GM23248 (cell line): ENCODE results near the gene ZSWIM4. TPM values are rescaled to one million over a fixed set of nuclear protein-coding genes. Genes with fewer than 3 reads are reported as not detected.

Experiments used
- DNase-seq: peaks from one replicate; pipeline ENCODE4 v3.0.0-alpha.2; 2015
- H2AFZ ChIP-seq: fragments of 200-600 bp; sonication (generic); 2 replicates; pipeline ENCODE4 v1.6.1; 2016; ENCODE audit warnings: antibody characterized with exemption
- H3F3A ChIP-seq: fragments of 200-600 bp; sonication (generic); 2 replicates; pipeline ENCODE4 v1.6.1; 2016; ENCODE audit warnings: mild to moderate bottlenecking, antibody characterized with exemption, mixed run types; ENCODE audit not compliant: insufficient read depth
- H3K27ac ChIP-seq: fragments of 200-600 bp; sonication (generic); 2 replicates; pipeline ENCODE4 v1.5.1; 2016; ENCODE audit warnings: mild to moderate bottlenecking
- H3K27me3 ChIP-seq: fragments of 200-600 bp; sonication (generic); replicated peaks from 2 replicates; pipeline ENCODE4 v1.6.1; 2016; ENCODE audit warnings: mild to moderate bottlenecking; ENCODE audit not compliant: insufficient read depth
- H3K36me3 ChIP-seq: fragments of 200-600 bp; sonication (generic); 2 replicates; pipeline ENCODE4 v1.6.1; 2016; ENCODE audit warnings: low read depth, mild to moderate bottlenecking
- H3K4me1 ChIP-seq: fragments of 200-600 bp; sonication (generic); 2 replicates; pipeline ENCODE4 v1.6.1; 2016; ENCODE audit warnings: mild to moderate bottlenecking; ENCODE audit not compliant: insufficient read depth
- H3K4me2 ChIP-seq: fragments of 200-600 bp; sonication (generic); one replicate; pipeline ENCODE4 v1.6.1; 2016; ENCODE audit warnings: mild to moderate bottlenecking; ENCODE audit not compliant: unreplicated experiment
- H3K4me3 ChIP-seq: fragments of 200-600 bp; sonication (generic); 2 replicates; pipeline ENCODE4 v1.5.1; 2016; ENCODE audit warnings: mild to moderate bottlenecking
- H3K79me2 ChIP-seq: fragments of 200-600 bp; sonication (generic); 2 replicates; pipeline ENCODE4 v1.6.1; 2016; ENCODE audit warnings: mild to moderate bottlenecking; ENCODE audit not compliant: insufficient read depth
- H3K9ac ChIP-seq: fragments of 200-600 bp; sonication (generic); 2 replicates; pipeline ENCODE4 v1.6.1; 2016; ENCODE audit warnings: mild to moderate bottlenecking
- H3K9me2 ChIP-seq: fragments of 200-600 bp; sonication (generic); 2 replicates; pipeline ENCODE4 v1.6.1; 2016; ENCODE audit warnings: mixed run types, mild to moderate bottlenecking, moderate library complexity; ENCODE audit not compliant: insufficient read depth
- H3K9me3 ChIP-seq: fragments of 200-600 bp; sonication (generic); one replicate; pipeline ENCODE4 v1.6.1; 2017; ENCODE audit warnings: low read depth
- H4K20me1 ChIP-seq: fragments of 200-600 bp; sonication (generic); 2 replicates; pipeline ENCODE4 v1.6.0; 2016; ENCODE audit not compliant: insufficient read depth
- EZH2 ChIP-seq: fragments of 200-600 bp; sonication (generic); IDR thresholded peaks from 2 replicates; pipeline ENCODE4 v1.6.1; 2018; ENCODE audit warnings: antibody characterized with exemption, mild to moderate bottlenecking; ENCODE audit not compliant: insufficient read depth, poor library complexity, severe bottlenecking
- EZH2phosphoT487 ChIP-seq: fragments of 200-600 bp; sonication (generic); IDR thresholded peaks from 2 replicates; pipeline ENCODE4 v1.6.1; 2018; ENCODE audit warnings: antibody characterized with exemption, moderate library complexity, mild to moderate bottlenecking, low read depth; ENCODE audit not compliant: insufficient read depth
- WGBS, 2 experiments: methylation state at CpG; one replicate each; pipeline ENCODE4 v1.1.6; 2015 to 2017; ENCODE audit warnings: low lambda C conversion rate in 2 of 2, low coverage in 1 of 2; ENCODE audit errors: missing lambda C conversion rate in 2 of 2; 5-methylcytosine and 5-hydroxymethylcytosine counted together
- in situ Hi-C: fragments of 300-500 bp; cut with MboI; formaldehyde crosslinking; loops from 2 replicates; pipeline ENCODE4 v1.15.0; 2020
- microRNA counts: library from miRNA; unstranded; fragments of <30 nt; microRNA quantifications from one replicate; lab custom pipeline; 2016
- microRNA-seq: library from miRNA; unstranded; fragments of <30 nt; microRNA quantifications from one replicate; pipeline ENCODE4, GENCODE V29; 2016; ENCODE audit warnings: borderline number of aligned reads
- polyA plus RNA-seq: library from polyadenylated mRNA; unstranded; fragments of >200 nt; fragmentation: Nextera tagmentation; extraction: Ambion mirVana; gene quantifications from 2 replicates; pipeline ENCODE4 v1.2.1, GENCODE V29; 2016
- small RNA-seq: library from RNA; depleted of rRNA; stranded (forward); fragments of <200 nt; gene quantifications from one replicate; pipeline ENCODE3, GENCODE V24; 2014; ENCODE audit warnings: low read depth, low replicate concordance
- total RNA-seq: library from RNA; depleted of rRNA; stranded (reverse); fragments of >200 nt; shearing (Covaris generic); gene quantifications from 2 replicates; pipeline ENCODE4 v1.2.3, GENCODE V29; 2014; rRNA removed

The ZSWIM4 gene
- total and polyA plus RNA-seq, 2 experiments from 2014 or later, result 0.81 to 2.9 TPM

- Histone ChIP-seq H3F3A (no peaks in the 10 kb centered on the region), H3K9me3 (no peaks in the 10 kb centered on the region), H3K27ac (peak overlapping the region; percentile 64), H3K36me3 (no peaks in the 10 kb centered on the region), H3K27me3 (no peaks in the 10 kb centered on the region), H3K4me3 (no peak overlapping the region), H3K79me2 (no peaks in the 10 kb centered on the region), H3K4me2 (peak overlapping the region; percentile 7), H4K20me1 (no peaks in the 10 kb centered on the region), H3K4me1 (peaks cover 21% of the 10 kb centered on the region), H2AFZ (peak overlapping the region; percentile 77), H3K9ac (peak overlapping the region; percentile 59), H3K9me2 (no peaks in the 10 kb centered on the region)
- peak; percentile 26 for DNase-seq
- WGBS, 2 experiments, result 77 to 85% methylated on average over 10 to 12 of the region's 12 CpGs
- in situ Hi-C loops, result loop anchor here (10.0 to 25.0 kb wide), 3 partner anchors 164 to 456 kb away; partner anchors contain the start of gene MISP3
- TF ChIP-seq EZH2phosphoT487 (no peak), EZH2 (no peak)
Measured at GRCh38 chr19:13881251-13881691, 86.0 kb downstream of the ZSWIM4 start.

MicroRNAs encoded within 50 kb of the gene (microRNA counts, 767-probe panel; counts per million panel counts)
- 447 counts per million, percentile 86 among the panel's probes with 10 or more counts for microRNA hsa-miR-181c-5p (lab: Ali Mortazavi, UCI)
- microRNA hsa-miR-23a-3p (lab: Ali Mortazavi, UCI), result 10,228 counts per million, percentile 100 among the panel's probes with 10 or more counts
- microRNA hsa-miR-24-3p (lab: Ali Mortazavi, UCI), result 7,735 counts per million, percentile 97 among the panel's probes with 10 or more counts
- microRNA hsa-miR-27a-3p (lab: Ali Mortazavi, UCI), result 447 counts per million, percentile 86 among the panel's probes with 10 or more counts

Small RNA genes within 50 kb of the gene (microRNA-seq; reads per million reads assigned to microRNA genes)
- gene MIR181C, result 441 reads per million, percentile 66 among the genes with 10 or more reads in this experiment
- 476 reads per million, percentile 67 among the genes with 10 or more reads in this experiment for gene MIR181D

Small RNA genes within 50 kb of the gene (small RNA-seq; reads per million reads assigned to genes)
- gene MIR181C (10.3 reads per million, percentile 85 among the genes with 10 or more reads in this experiment), gene MIR181D (3.7 reads per million, percentile 76 among the genes with 10 or more reads in this experiment), gene RN7SL619P (not detected)

Other genes starting within 250 kb of the ZSWIM4 start
- 39.7 and 60.6 TPM in 2 replicates for gene MRI1, start 30.9 kb upstream of the ZSWIM4 start, total RNA-seq
- gene MRI1, start 30.9 kb upstream of the ZSWIM4 start, polyA plus RNA-seq, result 14.3 and 16.5 TPM in 2 replicates
- 115 and 122 TPM in 2 replicates for gene C19orf53, start 21.0 kb upstream of the ZSWIM4 start, total RNA-seq
- 309 TPM in 2 replicates for gene C19orf53, start 21.0 kb upstream of the ZSWIM4 start, polyA plus RNA-seq
- gene NANOS3, start 81.7 kb downstream of the ZSWIM4 start, total RNA-seq, result not detected in 2 replicates
- 2.7 TPM in 2 replicates for gene NANOS3, start 81.7 kb downstream of the ZSWIM4 start, polyA plus RNA-seq
- gene BRME1, start 110.7 kb downstream of the ZSWIM4 start, total RNA-seq, result 0.11 TPM in 1 of 2 replicates, not detected in the other
- 0.63 and 2.1 TPM in 2 replicates for gene BRME1, start 110.7 kb downstream of the ZSWIM4 start, polyA plus RNA-seq
- gene CC2D1A, start 110.8 kb downstream of the ZSWIM4 start, total RNA-seq, result 20.6 and 22.8 TPM in 2 replicates
- 15.8 and 16.9 TPM in 2 replicates for gene CC2D1A, start 110.8 kb downstream of the ZSWIM4 start, polyA plus RNA-seq
- 6.2 and 9.2 TPM in 2 replicates for gene PODNL1, start 143.0 kb downstream of the ZSWIM4 start, total RNA-seq
- gene PODNL1, start 143.0 kb downstream of the ZSWIM4 start, polyA plus RNA-seq, result 36.8 and 45.3 TPM in 2 replicates
- gene DCAF15, start 157.1 kb downstream of the ZSWIM4 start, total RNA-seq, result 10.6 and 11.5 TPM in 2 replicates
- gene DCAF15, start 157.1 kb downstream of the ZSWIM4 start, polyA plus RNA-seq, result 9.3 and 10.5 TPM in 2 replicates
- 1.9 and 2.5 TPM in 2 replicates for gene RFX1, start 210.9 kb downstream of the ZSWIM4 start, total RNA-seq
- gene RFX1, start 210.9 kb downstream of the ZSWIM4 start, polyA plus RNA-seq, result 1.6 and 1.7 TPM in 2 replicates
- not detected in 2 replicates for gene RLN3, start 232.7 kb downstream of the ZSWIM4 start, total RNA-seq
- not detected in 2 replicates for gene RLN3, start 232.7 kb downstream of the ZSWIM4 start, polyA plus RNA-seq
- 7.5 and 8.5 TPM in 2 replicates for gene IL27RA, start 236.3 kb downstream of the ZSWIM4 start, total RNA-seq
- gene IL27RA, start 236.3 kb downstream of the ZSWIM4 start, polyA plus RNA-seq, result 5.8 and 7.1 TPM in 2 replicates